ENCODE data around the gene DNM2. TPM values are rescaled to one million over a fixed set of nuclear protein-coding genes. Genes with fewer than 3 reads are reported as not detected.

The DNM2 gene
- total RNA-seq, 3 donors from 2014 or later = 83.1 to 98.6 (median 84.5) TPM

- intact Hi-C loops (cut with DNase I; ENCODE audit: low total_unique reads) = loop anchor here (10.0 kb wide), 1 partner anchor 48 kb away; the partner anchor contains the start of gene DNM2
- peaks cover 2 to 8% of the 10 kb centered on the region in 2 donors for H3K4me1 ChIP-seq
Measured at GRCh38 chr19:10762656-10763055, 44.8 kb downstream of the DNM2 start.

GRCh38 chr19:10763411-10763810 lies 45.5 kb downstream of the DNM2 start:
- TF ChIP-seq CTCF (IDR thresholded peaks at IDR 0.05) (no peak), POLR2AphosphoS5 (IDR thresholded peaks at IDR 0.05) (no peak), POLR2A (IDR thresholded peaks at IDR 0.05) (no peak)
- intact Hi-C loops (cut with DNase I; ENCODE audit: low total_unique reads) = loop anchor here (10.0 kb wide), 1 partner anchor 49 kb away; the partner anchor contains the start of gene DNM2
- Histone ChIP-seq H3K36me3 (no peaks in the 10 kb centered on the region), H3K4me3 (no peak overlapping the region), H3K27me3 (no peaks in the 10 kb centered on the region), H3K27ac (peak overlapping the region; percentile 13 to 53), H3K9me3 (no peaks in the 10 kb centered on the region), H3K4me1 (peaks cover 2 to 8% of the 10 kb centered on the region in 2 donors)
- DNase-seq (ENCODE audit: low spot score in 2 of 2) = no peak

More at GRCh38 chr19:10762656-10763055, 44.8 kb downstream of the DNM2 start:
- Histone ChIP-seq H3K36me3 (no peaks in the 10 kb centered on the region), H3K4me3 (no peak overlapping the region), H3K27ac (peak overlapping the region in 1 of 2 donors; percentile 53), H3K27me3 (no peaks in the 10 kb centered on the region), H3K9me3 (no peaks in the 10 kb centered on the region)
- no peak for TF ChIP-seq POLR2A (IDR thresholded peaks at IDR 0.05)
- TF ChIP-seq POLR2AphosphoS5 (IDR thresholded peaks at IDR 0.05) = no peak
- no peak for TF ChIP-seq CTCF (IDR thresholded peaks at IDR 0.05)
- no peak for DNase-seq (ENCODE audit: low spot score in 2 of 2)

GRCh38 chr19:10763828-10764339 lies 46.0 kb downstream of the DNM2 start:
- H3K36me3 ChIP-seq = no peaks in the 10 kb centered on the region
- intact Hi-C loops (cut with DNase I; ENCODE audit: low total_unique reads) = loop anchor here (10.0 kb wide), 1 partner anchor 49 kb away; the partner anchor contains the start of gene DNM2
- no peaks in the 10 kb centered on the region for H3K9me3 ChIP-seq
- no peaks in the 10 kb centered on the region for H3K27me3 ChIP-seq
- DNase-seq (ENCODE audit: low spot score in 2 of 2) = no peak
- H3K4me3 ChIP-seq = no peak overlapping the region
- peaks cover 2 to 8% of the 10 kb centered on the region in 2 donors for H3K4me1 ChIP-seq
- H3K27ac ChIP-seq = peak overlapping the region; percentile 13 to 23
- no peak for TF ChIP-seq POLR2AphosphoS5 (IDR thresholded peaks at IDR 0.05)

GRCh38 chr19:10764340-10764894 lies 46.5 kb downstream of the DNM2 start:
- no peak for DNase-seq (ENCODE audit: low spot score in 2 of 2)
- TF ChIP-seq POLR2A (IDR thresholded peaks at IDR 0.05) (no peak), CTCF (IDR thresholded peaks at IDR 0.05) (no peak), POLR2AphosphoS5 (IDR thresholded peaks at IDR 0.05) (no peak)
- intact Hi-C loops (cut with DNase I; ENCODE audit: low total_unique reads) = loop anchor here (10.0 kb wide), 1 partner anchor 50 kb away; the partner anchor contains the start of gene DNM2
- Histone ChIP-seq H3K4me1 (peaks cover 2 to 8% of the 10 kb centered on the region in 2 donors), H3K9me3 (no peaks in the 10 kb centered on the region), H3K27ac (peak overlapping the region in 1 of 2 donors; percentile 23), H3K27me3 (no peaks in the 10 kb centered on the region), H3K36me3 (no peaks in the 10 kb centered on the region), H3K4me3 (no peak overlapping the region)

- H3K36me3 ChIP-seq = no peaks in the 10 kb centered on the region
- no peak for DNase-seq (ENCODE audit: low spot score in 2 of 2)
- peak overlapping the region; percentile 60 to 76 for H3K27ac ChIP-seq
- intact Hi-C loops (cut with DNase I; ENCODE audit: low total_unique reads) = loop anchor here (10.0 kb wide), 1 partner anchor 51 kb away; the partner anchor contains the start of gene DNM2
- no peaks in the 10 kb centered on the region for H3K9me3 ChIP-seq
- H3K27me3 ChIP-seq = no peaks in the 10 kb centered on the region
- no peak overlapping the region for H3K4me3 ChIP-seq
- peaks cover 2 to 13% of the 10 kb centered on the region in 2 donors for H3K4me1 ChIP-seq
- no peak for TF ChIP-seq POLR2A (IDR thresholded peaks at IDR 0.05)
- TF ChIP-seq POLR2AphosphoS5 (IDR thresholded peaks at IDR 0.05) = no peak
Measured at GRCh38 chr19:10766049-10766623, 48.3 kb downstream of the DNM2 start.
